Measurements from ENCODE around the gene ADRB1. TPM values are rescaled to one million over a fixed set of nuclear protein-coding genes. Genes with fewer than 3 reads are reported as not detected.

ADRB1 gene
- total and polyA plus RNA-seq, 2 experiments from 2014 or later = 0.23 to 0.24 TPM

DNA sequence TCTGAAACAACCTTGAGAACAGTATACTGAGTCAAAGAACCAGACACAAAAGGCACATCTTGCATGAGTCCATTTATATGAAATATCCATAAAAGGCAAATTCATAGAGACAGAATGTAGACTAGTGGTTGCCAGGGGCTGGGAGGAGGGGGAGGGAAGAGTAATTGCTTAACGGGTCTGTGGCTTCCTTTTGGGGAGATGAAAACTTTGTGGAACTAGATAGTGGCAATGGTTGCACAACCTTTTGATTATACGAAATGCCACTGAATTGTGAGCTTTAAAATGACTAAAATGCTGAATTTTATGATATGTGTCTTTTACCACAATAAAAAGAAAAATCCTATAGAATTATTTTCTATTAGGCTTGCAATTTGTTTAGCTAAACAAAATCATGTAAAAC is 16.8 kb downstream of the ADRB1 start:
- Histone ChIP-seq H3K36me3 (ENCODE audit: insufficient read depth) (no peaks in the 10 kb centered on the region), H3K27ac (ENCODE audit: low read depth) (no peak overlapping the region), H4K20me1 (replicated peaks; ENCODE audit: insufficient read depth) (no peaks in the 10 kb centered on the region), H2AFZ (no peak overlapping the region), H3F3A (replicated peaks; ENCODE audit: low read depth) (no peaks in the 10 kb centered on the region), H3K9me2 (ENCODE audit: insufficient read depth) (no peaks in the 10 kb centered on the region), H3K4me3 (no peak overlapping the region), H3K79me2 (replicated peaks; ENCODE audit: insufficient read depth) (no peaks in the 10 kb centered on the region), H3K4me2 (no peak overlapping the region), H3K4me1 (ENCODE audit: insufficient read depth) (peaks cover 11% of the 10 kb centered on the region; the same call in 1 of the 2 replicates), H3K27me3 (ENCODE audit: insufficient read depth) (no peaks in the 10 kb centered on the region)
- H3K27me3 Mint-ChIP-seq (ENCODE audit: insufficient read depth, low read depth, poor library complexity) = no peaks in the 10 kb centered on the region
- no peak for ATAC-seq
- no peak overlapping the region for H3K27ac Mint-ChIP-seq
- peaks cover 15% of the 10 kb centered on the region; the same call in 2 of the 3 replicates for H3K4me1 Mint-ChIP-seq
- no peaks in the 10 kb centered on the region for H3K9me3 Mint-ChIP-seq
- no peak overlapping the region for H3K4me3 Mint-ChIP-seq
- TF ChIP-seq EZH2 (IDR thresholded peaks at IDR 0.05; ENCODE audit: low read depth, unreplicated experiment) (no peak), CTCF (conservative IDR thresholded peaks at IDR 0.05; ENCODE audit: low read depth in 2 of 2) (no peak), EZH2phosphoT487 (IDR thresholded peaks at IDR 0.05; ENCODE audit: unreplicated experiment) (no peak), CREB1 (CRISPR knock-in tag; IDR thresholded peaks at IDR 0.05; ENCODE audit: low read depth) (no peak), NANOG (IDR thresholded peaks at IDR 0.05; ENCODE audit: borderline replicate concordance) (no peak), ZNF114 (CRISPR knock-in tag; IDR thresholded peaks at IDR 0.05) (no peak), POLR2AphosphoS5 (IDR thresholded peaks at IDR 0.05; ENCODE audit: low read depth) (no peak), JUNB (IDR thresholded peaks at IDR 0.05; ENCODE audit: unreplicated experiment) (no peak), ZNF331 (CRISPR knock-in tag; IDR thresholded peaks at IDR 0.05; ENCODE audit: low read depth) (no peak), STAT1 (IDR thresholded peaks at IDR 0.05; ENCODE audit: unreplicated experiment) (no peak)
- TF ChIP-seq, protein P1, sequence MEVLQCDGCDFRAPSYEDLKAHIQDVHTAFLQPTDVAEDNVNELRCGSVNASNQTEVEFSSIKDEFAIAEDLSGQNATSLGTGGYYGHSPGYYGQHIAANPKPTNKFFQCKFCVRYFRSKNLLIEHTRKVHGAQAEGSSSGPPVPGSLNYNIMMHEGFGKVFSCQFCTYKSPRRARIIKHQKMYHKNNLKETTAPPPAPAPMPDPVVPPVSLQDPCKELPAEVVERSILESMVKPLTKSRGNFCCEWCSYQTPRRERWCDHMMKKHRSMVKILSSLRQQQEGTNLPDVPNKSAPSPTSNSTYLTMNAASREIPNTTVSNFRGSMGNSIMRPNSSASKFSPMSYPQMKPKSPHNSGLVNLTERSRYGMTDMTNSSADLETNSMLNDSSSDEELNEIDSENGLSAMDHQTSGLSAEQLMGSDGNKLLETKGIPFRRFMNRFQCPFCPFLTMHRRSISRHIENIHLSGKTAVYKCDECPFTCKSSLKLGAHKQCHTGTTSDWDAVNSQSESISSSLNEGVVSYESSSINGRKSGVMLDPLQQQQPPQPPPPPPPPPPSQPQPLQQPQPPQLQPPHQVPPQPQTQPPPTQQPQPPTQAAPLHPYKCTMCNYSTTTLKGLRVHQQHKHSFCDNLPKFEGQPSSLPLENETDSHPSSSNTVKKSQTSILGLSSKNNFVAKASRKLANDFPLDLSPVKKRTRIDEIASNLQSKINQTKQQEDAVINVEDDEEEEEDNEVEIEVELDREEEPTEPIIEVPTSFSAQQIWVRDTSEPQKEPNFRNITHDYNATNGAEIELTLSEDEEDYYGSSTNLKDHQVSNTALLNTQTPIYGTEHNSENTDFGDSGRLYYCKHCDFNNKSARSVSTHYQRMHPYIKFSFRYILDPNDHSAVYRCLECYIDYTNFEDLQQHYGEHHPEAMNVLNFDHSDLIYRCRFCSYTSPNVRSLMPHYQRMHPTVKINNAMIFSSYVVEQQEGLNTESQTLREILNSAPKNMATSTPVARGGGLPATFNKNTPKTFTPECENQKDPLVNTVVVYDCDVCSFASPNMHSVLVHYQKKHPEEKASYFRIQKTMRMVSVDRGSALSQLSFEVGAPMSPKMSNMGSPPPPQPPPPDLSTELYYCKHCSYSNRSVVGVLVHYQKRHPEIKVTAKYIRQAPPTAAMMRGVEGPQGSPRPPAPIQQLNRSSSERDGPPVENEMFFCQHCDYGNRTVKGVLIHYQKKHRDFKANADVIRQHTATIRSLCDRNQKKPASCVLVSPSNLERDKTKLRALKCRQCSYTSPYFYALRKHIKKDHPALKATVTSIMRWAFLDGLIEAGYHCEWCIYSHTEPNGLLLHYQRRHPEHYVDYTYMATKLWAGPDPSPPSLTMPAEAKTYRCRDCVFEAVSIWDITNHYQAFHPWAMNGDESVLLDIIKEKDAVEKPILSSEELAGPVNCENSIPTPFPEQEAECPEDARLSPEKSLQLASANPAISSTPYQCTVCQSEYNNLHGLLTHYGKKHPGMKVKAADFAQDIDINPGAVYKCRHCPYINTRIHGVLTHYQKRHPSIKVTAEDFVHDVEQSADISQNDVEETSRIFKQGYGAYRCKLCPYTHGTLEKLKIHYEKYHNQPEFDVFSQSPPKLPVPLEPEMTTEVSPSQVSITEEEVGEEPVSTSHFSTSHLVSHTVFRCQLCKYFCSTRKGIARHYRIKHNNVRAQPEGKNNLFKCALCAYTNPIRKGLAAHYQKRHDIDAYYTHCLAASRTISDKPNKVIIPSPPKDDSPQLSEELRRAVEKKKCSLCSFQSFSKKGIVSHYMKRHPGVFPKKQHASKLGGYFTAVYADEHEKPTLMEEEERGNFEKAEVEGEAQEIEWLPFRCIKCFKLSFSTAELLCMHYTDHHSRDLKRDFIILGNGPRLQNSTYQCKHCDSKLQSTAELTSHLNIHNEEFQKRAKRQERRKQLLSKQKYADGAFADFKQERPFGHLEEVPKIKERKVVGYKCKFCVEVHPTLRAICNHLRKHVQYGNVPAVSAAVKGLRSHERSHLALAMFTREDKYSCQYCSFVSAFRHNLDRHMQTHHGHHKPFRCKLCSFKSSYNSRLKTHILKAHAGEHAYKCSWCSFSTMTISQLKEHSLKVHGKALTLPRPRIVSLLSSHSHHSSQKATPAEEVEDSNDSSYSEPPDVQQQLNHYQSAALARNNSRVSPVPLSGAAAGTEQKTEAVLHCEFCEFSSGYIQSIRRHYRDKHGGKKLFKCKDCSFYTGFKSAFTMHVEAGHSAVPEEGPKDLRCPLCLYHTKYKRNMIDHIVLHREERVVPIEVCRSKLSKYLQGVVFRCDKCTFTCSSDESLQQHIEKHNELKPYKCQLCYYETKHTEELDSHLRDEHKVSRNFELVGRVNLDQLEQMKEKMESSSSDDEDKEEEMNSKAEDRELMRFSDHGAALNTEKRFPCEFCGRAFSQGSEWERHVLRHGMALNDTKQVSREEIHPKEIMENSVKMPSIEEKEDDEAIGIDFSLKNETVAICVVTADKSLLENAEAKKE (CRISPR knock-in tag; IDR thresholded peaks at IDR 0.05) = no peak
- TF ChIP-seq, protein P2, sequence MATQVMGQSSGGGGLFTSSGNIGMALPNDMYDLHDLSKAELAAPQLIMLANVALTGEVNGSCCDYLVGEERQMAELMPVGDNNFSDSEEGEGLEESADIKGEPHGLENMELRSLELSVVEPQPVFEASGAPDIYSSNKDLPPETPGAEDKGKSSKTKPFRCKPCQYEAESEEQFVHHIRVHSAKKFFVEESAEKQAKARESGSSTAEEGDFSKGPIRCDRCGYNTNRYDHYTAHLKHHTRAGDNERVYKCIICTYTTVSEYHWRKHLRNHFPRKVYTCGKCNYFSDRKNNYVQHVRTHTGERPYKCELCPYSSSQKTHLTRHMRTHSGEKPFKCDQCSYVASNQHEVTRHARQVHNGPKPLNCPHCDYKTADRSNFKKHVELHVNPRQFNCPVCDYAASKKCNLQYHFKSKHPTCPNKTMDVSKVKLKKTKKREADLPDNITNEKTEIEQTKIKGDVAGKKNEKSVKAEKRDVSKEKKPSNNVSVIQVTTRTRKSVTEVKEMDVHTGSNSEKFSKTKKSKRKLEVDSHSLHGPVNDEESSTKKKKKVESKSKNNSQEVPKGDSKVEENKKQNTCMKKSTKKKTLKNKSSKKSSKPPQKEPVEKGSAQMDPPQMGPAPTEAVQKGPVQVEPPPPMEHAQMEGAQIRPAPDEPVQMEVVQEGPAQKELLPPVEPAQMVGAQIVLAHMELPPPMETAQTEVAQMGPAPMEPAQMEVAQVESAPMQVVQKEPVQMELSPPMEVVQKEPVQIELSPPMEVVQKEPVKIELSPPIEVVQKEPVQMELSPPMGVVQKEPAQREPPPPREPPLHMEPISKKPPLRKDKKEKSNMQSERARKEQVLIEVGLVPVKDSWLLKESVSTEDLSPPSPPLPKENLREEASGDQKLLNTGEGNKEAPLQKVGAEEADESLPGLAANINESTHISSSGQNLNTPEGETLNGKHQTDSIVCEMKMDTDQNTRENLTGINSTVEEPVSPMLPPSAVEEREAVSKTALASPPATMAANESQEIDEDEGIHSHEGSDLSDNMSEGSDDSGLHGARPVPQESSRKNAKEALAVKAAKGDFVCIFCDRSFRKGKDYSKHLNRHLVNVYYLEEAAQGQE (IDR thresholded peaks at IDR 0.05; ENCODE audit: unreplicated experiment) = no peak
- TF ChIP-seq, protein P3, sequence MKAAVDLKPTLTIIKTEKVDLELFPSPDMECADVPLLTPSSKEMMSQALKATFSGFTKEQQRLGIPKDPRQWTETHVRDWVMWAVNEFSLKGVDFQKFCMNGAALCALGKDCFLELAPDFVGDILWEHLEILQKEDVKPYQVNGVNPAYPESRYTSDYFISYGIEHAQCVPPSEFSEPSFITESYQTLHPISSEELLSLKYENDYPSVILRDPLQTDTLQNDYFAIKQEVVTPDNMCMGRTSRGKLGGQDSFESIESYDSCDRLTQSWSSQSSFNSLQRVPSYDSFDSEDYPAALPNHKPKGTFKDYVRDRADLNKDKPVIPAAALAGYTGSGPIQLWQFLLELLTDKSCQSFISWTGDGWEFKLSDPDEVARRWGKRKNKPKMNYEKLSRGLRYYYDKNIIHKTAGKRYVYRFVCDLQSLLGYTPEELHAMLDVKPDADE (IDR thresholded peaks at IDR 0.05) = no peak
- DNase-seq (ENCODE audit: low spot score) = no peak
- no peaks in the 10 kb centered on the region for H3K36me3 Mint-ChIP-seq (ENCODE audit: low read depth)
